ENCODE data around the gene SYNRG.

- no peak for TF ChIP-seq EZH2 (IDR thresholded peaks at IDR 0.05; ENCODE audit: borderline replicate concordance, low read length)
- TF ChIP-seq CTCF (IDR thresholded peaks at IDR 0.05; ENCODE audit: low read length): no peak; the same call in 1 of the 2 replicates
These were observed 119.8 kb downstream of the SYNRG start, which contains the start of gene DUSP14 for GRCh38 chr17:37489197-37490001.

All from OCI-LY1 (cell line).